GM10847 (cell line): ENCODE measurements around the gene MEN1.

Experiments
- POLR2A ChIP-seq: IDR thresholded peaks from 2 replicates; pipeline ENCODE4 v1.6.1; 2011; ENCODE audit not compliant: insufficient read length; ENCODE audit errors: extremely low read depth

The MEN1 gene

DNA sequence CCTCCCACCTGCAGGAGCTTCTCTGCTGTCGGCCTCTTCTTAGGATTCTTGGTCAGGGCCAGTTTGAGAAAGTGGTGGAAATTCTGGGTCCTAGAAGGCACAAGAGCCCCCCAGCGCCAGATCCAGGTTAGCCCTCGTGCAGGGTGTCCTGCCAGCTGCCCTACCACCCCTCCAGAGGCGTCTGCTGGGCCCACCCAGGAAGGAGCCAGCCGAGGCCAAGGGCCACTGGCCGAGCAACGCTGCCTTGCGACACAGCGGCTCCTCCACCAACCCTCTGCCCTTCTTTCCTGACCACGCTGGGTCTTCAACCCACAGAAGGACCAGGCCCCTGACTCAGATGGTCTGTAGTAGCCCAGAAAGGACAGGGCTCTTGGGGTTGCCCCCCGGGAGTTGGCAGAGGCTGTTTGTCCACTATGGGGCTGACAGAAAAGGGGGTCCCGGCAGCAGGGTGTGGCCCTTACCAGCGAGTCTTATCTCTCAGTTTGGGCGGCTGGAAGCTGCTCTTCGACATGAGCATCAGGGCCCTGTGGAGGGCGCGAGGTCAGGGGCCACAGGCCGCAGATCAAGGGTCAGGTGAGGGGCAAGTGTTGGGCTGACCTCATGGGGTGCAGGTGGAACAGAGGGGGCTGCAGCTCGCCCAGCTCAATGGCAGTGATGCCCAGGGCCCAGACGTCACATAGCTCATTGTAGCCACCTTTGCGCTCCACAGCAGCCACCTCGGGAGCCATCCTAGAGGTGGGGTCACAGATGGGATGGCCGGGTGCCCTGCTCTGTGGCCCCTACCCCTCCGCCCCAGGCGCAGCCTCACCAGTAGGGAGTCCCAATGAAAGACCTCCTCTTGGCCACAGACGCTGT, 9.8 kb downstream of the MEN1 start:
- TF ChIP-seq POLR2A, result no peak

GRCh38 chr11:64799623-64800302, 10.6 kb downstream of the MEN1 start:
- no peak for TF ChIP-seq POLR2A

DNA sequence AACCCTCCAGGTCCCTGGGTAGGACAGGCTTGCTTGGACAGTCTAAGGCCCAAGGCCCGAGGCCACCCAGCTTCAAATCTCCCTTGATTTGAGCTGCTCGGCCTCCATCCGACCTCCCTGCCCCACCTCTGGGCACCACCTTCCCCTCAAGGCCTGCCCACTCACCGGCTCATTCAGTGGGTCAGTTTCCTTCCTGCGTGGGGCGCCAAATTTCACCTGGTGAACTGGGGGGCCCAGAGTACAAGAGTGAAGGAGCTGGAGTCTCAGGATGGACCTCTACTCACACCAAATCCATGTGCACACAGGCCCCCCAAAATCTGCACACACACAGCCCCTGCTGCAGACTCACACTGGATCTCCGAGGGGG, 11.1 kb downstream of the MEN1 start:
- no peak for TF ChIP-seq POLR2A

DNA sequence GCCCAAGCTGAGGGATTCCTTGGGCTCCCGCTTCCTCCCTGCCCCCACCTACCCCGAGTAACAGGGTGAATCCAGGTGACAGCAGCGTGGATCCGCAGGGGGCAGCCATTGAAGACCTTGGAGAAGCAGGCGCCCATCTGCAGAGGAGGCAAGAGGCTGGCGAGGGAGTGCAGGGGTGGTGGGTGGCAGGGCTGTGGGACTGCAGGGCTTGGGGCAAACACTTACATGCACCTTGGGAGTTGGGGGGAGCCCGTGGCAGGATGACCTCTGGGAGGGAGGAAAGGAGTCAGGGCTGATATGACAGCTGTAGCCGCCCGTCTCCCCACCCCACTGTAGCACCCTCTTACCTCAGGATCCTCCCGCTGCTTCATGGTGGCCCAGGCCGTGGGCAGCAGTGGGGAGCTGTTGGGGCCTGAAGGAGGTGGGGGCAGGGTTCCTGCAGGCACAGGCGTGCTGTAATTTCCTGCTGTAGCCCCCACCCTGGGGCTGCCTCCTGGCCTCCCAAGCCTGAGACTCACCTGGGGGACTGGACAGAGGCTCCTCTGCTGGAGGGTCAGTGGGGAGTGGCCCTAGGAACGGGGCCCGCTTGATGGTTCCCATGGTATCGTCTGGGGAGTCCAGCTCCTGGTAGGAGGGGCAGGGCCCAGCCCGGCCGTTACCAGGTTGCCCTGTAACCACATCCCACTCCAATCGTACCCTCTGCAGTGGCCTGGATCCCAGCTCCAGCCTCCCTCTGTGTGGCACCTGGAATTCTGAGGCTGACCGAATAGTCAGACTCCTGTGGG, 13.4 kb downstream of the MEN1 start:
- TF ChIP-seq POLR2A, result no peak

- no peak for TF ChIP-seq POLR2A
Measured at GRCh38 chr11:64796047-64796756, 14.1 kb downstream of the MEN1 start.

DNA sequence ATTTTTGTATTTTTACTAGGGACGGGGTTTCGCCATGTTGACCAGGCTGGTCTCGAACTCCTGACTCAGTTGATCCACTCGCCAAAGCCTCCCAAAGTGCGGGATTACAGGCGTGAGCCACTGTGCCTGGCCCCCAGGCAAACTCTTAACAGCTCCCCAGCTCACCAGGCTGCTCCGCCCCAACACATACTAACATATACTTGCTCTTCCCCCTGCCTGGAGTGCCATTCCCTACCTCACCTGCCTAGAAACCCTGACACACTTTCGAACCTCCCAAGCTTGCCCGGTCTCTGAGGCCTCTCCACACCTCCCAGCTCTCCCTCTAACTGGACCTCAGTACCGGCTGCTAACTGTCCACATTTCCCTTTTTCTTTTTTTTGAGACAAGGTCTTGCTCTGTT, 15.8 kb downstream of the MEN1 start:
- TF ChIP-seq POLR2A, result no peak

DNA sequence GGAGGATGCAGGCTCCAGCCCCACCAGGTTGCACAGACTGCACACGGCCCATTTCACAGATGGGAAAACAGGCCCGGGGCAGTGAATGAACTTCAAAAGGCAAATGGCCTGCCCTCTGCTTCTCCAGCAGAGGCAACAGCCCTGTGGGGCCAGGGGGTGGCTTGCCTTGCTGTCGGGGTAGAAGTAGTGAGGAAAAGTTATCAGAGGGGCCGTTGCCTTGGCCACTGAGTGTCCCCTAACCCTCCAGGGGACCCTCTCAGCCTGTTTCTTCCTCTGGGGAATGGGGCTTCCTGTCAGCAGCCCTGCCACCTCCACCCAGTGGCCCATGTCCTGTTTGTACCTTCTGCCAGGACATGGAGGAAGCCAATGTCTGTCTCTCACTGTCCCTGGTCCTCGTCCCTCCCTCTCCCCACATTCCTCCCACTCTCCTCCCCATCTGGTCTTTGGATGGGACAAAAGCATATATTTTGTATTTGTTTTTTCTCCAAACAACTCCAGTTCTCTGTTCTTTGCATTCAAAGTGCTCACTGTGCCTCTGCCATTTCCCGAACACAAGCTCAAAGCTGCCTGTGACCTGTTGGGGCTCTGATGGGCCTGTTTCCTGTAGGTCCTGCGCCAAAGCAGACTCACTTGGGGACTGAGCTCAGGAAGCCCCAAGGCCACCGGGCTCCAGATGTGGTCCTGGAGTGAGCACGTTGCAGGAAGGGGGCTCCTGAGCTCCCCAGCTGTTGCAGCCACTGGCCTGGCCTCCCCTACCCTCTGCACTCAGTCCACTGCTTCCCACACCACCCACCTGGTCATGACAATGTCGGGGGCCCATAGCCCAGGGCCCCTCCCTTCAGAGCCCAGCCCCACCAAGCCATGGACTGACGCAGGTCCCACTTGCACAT, 16.8 kb downstream of the MEN1 start:
- TF ChIP-seq POLR2A, result no peak

GRCh38 chr11:64792482-64792881, 17.9 kb downstream of the MEN1 start:
- no peak for TF ChIP-seq POLR2A

DNA sequence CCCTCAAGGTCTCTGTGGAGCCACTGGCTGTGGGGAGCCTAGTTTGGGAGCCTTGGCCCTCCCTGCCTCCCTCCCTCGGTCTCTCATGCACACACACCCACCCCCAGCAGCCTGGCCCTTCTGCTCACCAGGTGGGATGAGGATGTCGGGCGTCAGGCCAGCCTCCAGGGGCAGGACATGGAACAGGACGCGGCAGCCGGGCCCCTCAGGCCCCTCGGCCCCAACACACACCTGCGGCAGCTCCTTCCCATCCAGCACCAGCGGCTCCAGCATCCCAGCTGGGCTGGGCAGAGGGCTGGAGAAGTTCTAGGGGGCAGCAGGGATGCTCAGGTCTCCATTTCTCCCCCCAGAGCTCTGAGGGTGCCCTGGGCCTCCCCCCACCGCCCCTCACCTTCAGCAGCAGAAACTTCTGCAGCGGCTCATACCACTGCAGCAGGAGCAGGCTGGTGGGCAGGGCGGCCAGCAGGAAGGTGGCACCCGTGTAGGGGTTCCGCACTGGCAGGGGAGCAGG, 18.5 kb downstream of the MEN1 start:
- TF ChIP-seq POLR2A, result no peak

DNA sequence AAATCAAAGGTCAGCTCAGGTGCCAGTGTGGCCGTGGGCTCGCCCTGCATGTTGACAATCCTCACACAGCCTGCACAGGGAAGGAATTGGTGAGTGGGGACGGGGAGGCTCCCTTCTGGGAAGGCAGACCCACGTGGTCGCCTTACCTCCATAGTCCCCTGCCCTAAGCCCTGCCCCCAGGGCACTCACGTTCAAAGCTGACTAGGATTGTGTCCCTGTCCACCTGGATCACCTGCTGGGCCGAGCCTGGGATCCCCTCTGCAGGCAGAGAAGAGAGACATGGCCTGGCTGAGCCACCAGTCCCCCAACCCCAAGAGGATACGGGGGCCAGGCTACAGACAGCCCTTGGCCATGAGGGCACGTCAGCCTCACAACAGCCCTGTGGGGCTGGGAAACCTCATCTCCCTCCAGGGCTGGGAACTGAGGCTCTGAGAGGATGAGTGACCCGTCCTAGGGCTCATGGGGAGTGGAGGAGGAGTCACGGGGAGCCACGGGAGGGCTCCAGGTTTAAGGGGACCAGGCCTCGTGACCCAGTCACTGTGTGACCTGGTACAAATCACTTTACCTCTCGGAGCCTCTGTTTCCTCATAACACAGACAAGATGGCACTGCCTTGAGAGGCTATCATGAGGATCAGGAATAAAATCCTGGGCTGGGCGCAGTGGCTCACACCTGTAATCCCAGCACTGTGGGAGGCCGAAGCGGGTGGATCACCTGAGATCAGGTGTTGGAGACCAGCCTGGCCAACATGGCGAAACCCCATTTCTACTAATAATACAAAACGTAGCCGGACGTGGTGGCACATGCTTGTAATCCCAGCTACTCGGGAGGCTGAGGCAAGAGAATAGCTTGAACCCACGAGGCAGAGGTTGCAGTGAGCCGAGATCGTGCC, 19.9 kb downstream of the MEN1 start:
- no peak for TF ChIP-seq POLR2A

- TF ChIP-seq POLR2A, result no peak
Measured at GRCh38 chr11:64789331-64790204, 20.8 kb downstream of the MEN1 start.
